ENCODE results near the gene NAAA.

Gene NAAA

GRCh38 chr4:75976177-75976576 lies 35.4 kb upstream of the NAAA start:
- WGBS: no CpG with 5 or more reads among the region's 2 CpGs
- Histone ChIP-seq H3K9ac (ENCODE audit: low read length) (no peak overlapping the region), H2BK12ac (ENCODE audit: low read length in 2 of 2) (no peak overlapping the region), H2BK15ac (ENCODE audit: low read depth, poor library complexity, severe bottlenecking) (no peak overlapping the region), H3K9me3 (ENCODE audit: control insufficient read depth, low read length) (no peaks in the 10 kb centered on the region), H3K14ac (ENCODE audit: low read length in 2 of 2) (no peak overlapping the region), H3K4me2 (ENCODE audit: low read length, poor library complexity, severe bottlenecking) (no peak overlapping the region), H4K91ac (ENCODE audit: low read length) (no peak overlapping the region), H3K36me3 (ENCODE audit: control insufficient read depth in 1 of 2, insufficient read depth in 2 of 2, low read depth in 1 of 2, low read length in 2 of 2) (peaks cover 22 to 90% of the 10 kb centered on the region in 2 experiments), H3K27ac (ENCODE audit: low read length, poor library complexity, severe bottlenecking) (no peak overlapping the region), H2BK120ac (ENCODE audit: low read depth, low read length) (no peak overlapping the region), H4K8ac (ENCODE audit: low read length) (no peak overlapping the region), H3K4me1 (ENCODE audit: control insufficient read depth, insufficient read depth, low read depth, low read length) (no peaks in the 10 kb centered on the region), H3K18ac (ENCODE audit: low read depth in 1 of 2, low read length in 2 of 2) (no peak overlapping the region), H2AFZ (ENCODE audit: low read depth, low read length) (no peak overlapping the region), H3K79me1 (replicated peaks; ENCODE audit: low read length, poor library complexity, severe bottlenecking) (peaks cover 21% of the 10 kb centered on the region), H3K27me3 (ENCODE audit: control insufficient read depth in 1 of 2, insufficient read depth in 1 of 2, low read length in 2 of 2) (no peaks in the 10 kb centered on the region), H2BK5ac (ENCODE audit: low read depth, low read length, poor library complexity, severe bottlenecking) (no peak overlapping the region), H2AK5ac (ENCODE audit: low read length, severe bottlenecking) (no peak overlapping the region), H3K4ac (ENCODE audit: low read depth in 1 of 2, low read length in 2 of 2) (no peak overlapping the region), H3K23ac (ENCODE audit: low read length in 2 of 2) (no peak overlapping the region), H3K4me3 (ENCODE audit: insufficient read depth in 1 of 2, low read depth in 1 of 2, low read length in 2 of 2) (no peak overlapping the region)
- no peak for DNase-seq

GRCh38 chr4:75973766-75974165 lies 33.0 kb upstream of the NAAA start:
- Histone ChIP-seq H3K4me3 (ENCODE audit: insufficient read depth in 1 of 2, low read depth in 1 of 2, low read length in 2 of 2) (no peak overlapping the region), H3K4me1 (ENCODE audit: control insufficient read depth, insufficient read depth, low read depth, low read length) (no peaks in the 10 kb centered on the region), H3K18ac (ENCODE audit: low read depth in 1 of 2, low read length in 2 of 2) (no peak overlapping the region)

GRCh38 chr4:75968084-75968483 lies 27.3 kb upstream of the NAAA start:
- no peak overlapping the region for H3K23ac ChIP-seq (ENCODE audit: low read length in 2 of 2)
- H3K4ac ChIP-seq (ENCODE audit: low read depth in 1 of 2, low read length in 2 of 2): no peak overlapping the region
- no peak overlapping the region for H3K4me3 ChIP-seq (ENCODE audit: insufficient read depth in 1 of 2, low read depth in 1 of 2, low read length in 2 of 2)
- H3K4me1 ChIP-seq (ENCODE audit: control insufficient read depth, insufficient read depth, low read depth, low read length): no peaks in the 10 kb centered on the region
- no peak overlapping the region for H4K8ac ChIP-seq (ENCODE audit: low read length)
- H3K27me3 ChIP-seq (ENCODE audit: control insufficient read depth in 1 of 2, insufficient read depth in 1 of 2, low read length in 2 of 2): no peaks in the 10 kb centered on the region
- DNase-seq: no peak
- no peak overlapping the region for H3K4me2 ChIP-seq (ENCODE audit: low read length, poor library complexity, severe bottlenecking)
- H3K9ac ChIP-seq (ENCODE audit: low read length): no peak overlapping the region
- H4K91ac ChIP-seq (ENCODE audit: low read length): no peak overlapping the region
- peaks cover 6% of the 10 kb centered on the region for H3K9me3 ChIP-seq (ENCODE audit: control insufficient read depth, low read length)
- H3K27ac ChIP-seq (ENCODE audit: low read length, poor library complexity, severe bottlenecking): no peak overlapping the region
- 100% methylated on average over 1 of the region's 3 CpGs for WGBS
- no peak overlapping the region for H2BK120ac ChIP-seq (ENCODE audit: low read depth, low read length)
- H2AK5ac ChIP-seq (ENCODE audit: low read length, severe bottlenecking): no peak overlapping the region
- no peak overlapping the region for H2BK5ac ChIP-seq (ENCODE audit: low read depth, low read length, poor library complexity, severe bottlenecking)
- no peak overlapping the region for H3K14ac ChIP-seq (ENCODE audit: low read length in 2 of 2)
- no peak overlapping the region for H2BK15ac ChIP-seq (ENCODE audit: low read depth, poor library complexity, severe bottlenecking)
- peaks cover 12% of the 10 kb centered on the region for H3K79me1 ChIP-seq (replicated peaks; ENCODE audit: low read length, poor library complexity, severe bottlenecking)
- H3K36me3 ChIP-seq (ENCODE audit: control insufficient read depth in 1 of 2, insufficient read depth in 2 of 2, low read depth in 1 of 2, low read length in 2 of 2): peaks cover 28 to 97% of the 10 kb centered on the region in 2 experiments
- no peak overlapping the region for H2BK12ac ChIP-seq (ENCODE audit: low read length in 2 of 2)
- no peak overlapping the region for H3K18ac ChIP-seq (ENCODE audit: low read depth in 1 of 2, low read length in 2 of 2)
- no peak overlapping the region for H2AFZ ChIP-seq (ENCODE audit: low read depth, low read length)

More at GRCh38 chr4:75973766-75974165, 33.0 kb upstream of the NAAA start:
- Histone ChIP-seq H2AFZ (ENCODE audit: low read depth, low read length) (no peak overlapping the region), H3K27ac (ENCODE audit: low read length, poor library complexity, severe bottlenecking) (peak overlapping the region; percentile 90), H2BK15ac (ENCODE audit: low read depth, poor library complexity, severe bottlenecking) (no peak overlapping the region), H3K36me3 (ENCODE audit: control insufficient read depth in 1 of 2, insufficient read depth in 2 of 2, low read depth in 1 of 2, low read length in 2 of 2) (peaks cover 24 to 94% of the 10 kb centered on the region in 2 experiments), H3K9me3 (ENCODE audit: control insufficient read depth, low read length) (no peaks in the 10 kb centered on the region), H3K79me1 (replicated peaks; ENCODE audit: low read length, poor library complexity, severe bottlenecking) (peaks cover 18% of the 10 kb centered on the region), H3K9ac (ENCODE audit: low read length) (no peak overlapping the region), H3K4me2 (ENCODE audit: low read length, poor library complexity, severe bottlenecking) (no peak overlapping the region), H3K4ac (ENCODE audit: low read depth in 1 of 2, low read length in 2 of 2) (no peak overlapping the region), H4K91ac (ENCODE audit: low read length) (no peak overlapping the region), H3K14ac (ENCODE audit: low read length in 2 of 2) (no peak overlapping the region), H2BK12ac (ENCODE audit: low read length in 2 of 2) (no peak overlapping the region), H2BK120ac (ENCODE audit: low read depth, low read length) (no peak overlapping the region), H2BK5ac (ENCODE audit: low read depth, low read length, poor library complexity, severe bottlenecking) (no peak overlapping the region), H3K23ac (ENCODE audit: low read length in 2 of 2) (no peak overlapping the region), H4K8ac (ENCODE audit: low read length) (no peak overlapping the region), H3K27me3 (ENCODE audit: control insufficient read depth in 1 of 2, insufficient read depth in 1 of 2, low read length in 2 of 2) (no peaks in the 10 kb centered on the region), H2AK5ac (ENCODE audit: low read length, severe bottlenecking) (no peak overlapping the region)
- no peak for DNase-seq

GRCh38 chr4:75963558-75963957 lies 22.7 kb upstream of the NAAA start:
- H2BK120ac ChIP-seq (ENCODE audit: low read depth, low read length): no peak overlapping the region
- H3K9me3 ChIP-seq (ENCODE audit: control insufficient read depth, low read length): peaks cover 6% of the 10 kb centered on the region
- H3K79me1 ChIP-seq (replicated peaks; ENCODE audit: low read length, poor library complexity, severe bottlenecking): peaks cover 5% of the 10 kb centered on the region
- H3K27me3 ChIP-seq (ENCODE audit: control insufficient read depth in 1 of 2, insufficient read depth in 1 of 2, low read length in 2 of 2): no peaks in the 10 kb centered on the region
- WGBS: 83% methylated on average over 1 of the region's 2 CpGs
- H4K8ac ChIP-seq (ENCODE audit: low read length): no peak overlapping the region
- H3K36me3 ChIP-seq (ENCODE audit: control insufficient read depth in 1 of 2, insufficient read depth in 2 of 2, low read depth in 1 of 2, low read length in 2 of 2): peaks cover 19 to 93% of the 10 kb centered on the region in 2 experiments
- H3K27ac ChIP-seq (ENCODE audit: low read length, poor library complexity, severe bottlenecking): no peak overlapping the region
- peaks cover 1% of the 10 kb centered on the region for H3K4me1 ChIP-seq (ENCODE audit: control insufficient read depth, insufficient read depth, low read depth, low read length)
- H2AK5ac ChIP-seq (ENCODE audit: low read length, severe bottlenecking): no peak overlapping the region
- no peak overlapping the region for H2AFZ ChIP-seq (ENCODE audit: low read depth, low read length)
- H3K4me3 ChIP-seq (ENCODE audit: insufficient read depth in 1 of 2, low read depth in 1 of 2, low read length in 2 of 2): no peak overlapping the region
- H3K14ac ChIP-seq (ENCODE audit: low read length in 2 of 2): no peak overlapping the region
- H3K4ac ChIP-seq (ENCODE audit: low read depth in 1 of 2, low read length in 2 of 2): no peak overlapping the region
- no peak overlapping the region for H2BK15ac ChIP-seq (ENCODE audit: low read depth, poor library complexity, severe bottlenecking)
- no peak overlapping the region for H2BK12ac ChIP-seq (ENCODE audit: low read length in 2 of 2)
- H3K4me2 ChIP-seq (ENCODE audit: low read length, poor library complexity, severe bottlenecking): no peak overlapping the region
- no peak overlapping the region for H3K9ac ChIP-seq (ENCODE audit: low read length)
- no peak overlapping the region for H3K23ac ChIP-seq (ENCODE audit: low read length in 2 of 2)
- no peak for DNase-seq
- H2BK5ac ChIP-seq (ENCODE audit: low read depth, low read length, poor library complexity, severe bottlenecking): no peak overlapping the region
- H4K91ac ChIP-seq (ENCODE audit: low read length): no peak overlapping the region
- H3K18ac ChIP-seq (ENCODE audit: low read depth in 1 of 2, low read length in 2 of 2): no peak overlapping the region
